NCI-H2171 treated with DMSO at 0.1 percent for 48 hours (cell line): ENCODE results near the gene SLC34A1.
"Not testable (repeated sequence)": the region's sequence is repeated elsewhere in the genome, so short reads cannot be mapped to it uniquely, and the experiment has no call there.

Experiments used
- DNase-seq: peaks from one replicate; lab custom pipeline; 2025; lab: John Stamatoyannopoulos, UW

The SLC34A1 gene

GRCh38 chr5:177355162-177355867 lies 28.9 kb upstream of the SLC34A1 start:
- DNase-seq = no peak

GRCh38 chr5:177355868-177356168 lies 28.4 kb upstream of the SLC34A1 start:
- no peak for DNase-seq

DNA sequence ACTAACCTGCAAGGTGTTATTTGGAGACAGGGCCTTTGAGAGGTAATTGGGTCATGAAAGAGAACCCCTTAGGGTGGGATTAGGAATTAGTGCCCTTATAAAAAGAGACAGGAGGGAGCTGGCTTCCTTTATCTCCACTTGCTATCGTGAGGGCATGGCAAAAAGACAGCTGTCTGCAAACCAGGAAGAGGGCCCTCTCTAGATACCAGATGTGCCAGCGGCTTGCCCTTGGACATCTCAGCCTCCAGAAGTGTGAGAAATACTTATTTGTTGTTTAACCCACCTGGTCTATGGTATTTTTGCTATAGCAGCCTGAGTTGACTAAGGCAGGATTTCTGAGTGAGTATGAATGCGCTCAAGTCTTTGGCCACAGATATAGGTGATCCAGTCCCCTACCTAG lies 27.5 kb upstream of the SLC34A1 start:
- DNase-seq = no peak

DNA sequence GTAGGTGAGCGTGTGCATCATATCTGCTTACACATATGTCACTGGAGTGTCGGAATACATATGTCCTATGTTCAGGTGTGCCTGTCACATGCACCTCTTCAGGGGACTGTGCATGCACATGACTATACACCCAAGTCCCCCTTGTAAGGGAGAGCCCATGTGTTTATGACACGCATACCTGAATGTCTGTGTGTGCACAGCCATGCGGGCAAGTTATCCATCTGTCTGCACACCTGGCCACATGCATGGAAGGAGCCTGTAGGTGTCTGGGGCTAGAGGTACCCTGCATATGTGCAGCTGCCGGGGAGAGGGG lies 27.1 kb upstream of the SLC34A1 start:
- peak; percentile 31 for DNase-seq

DNA sequence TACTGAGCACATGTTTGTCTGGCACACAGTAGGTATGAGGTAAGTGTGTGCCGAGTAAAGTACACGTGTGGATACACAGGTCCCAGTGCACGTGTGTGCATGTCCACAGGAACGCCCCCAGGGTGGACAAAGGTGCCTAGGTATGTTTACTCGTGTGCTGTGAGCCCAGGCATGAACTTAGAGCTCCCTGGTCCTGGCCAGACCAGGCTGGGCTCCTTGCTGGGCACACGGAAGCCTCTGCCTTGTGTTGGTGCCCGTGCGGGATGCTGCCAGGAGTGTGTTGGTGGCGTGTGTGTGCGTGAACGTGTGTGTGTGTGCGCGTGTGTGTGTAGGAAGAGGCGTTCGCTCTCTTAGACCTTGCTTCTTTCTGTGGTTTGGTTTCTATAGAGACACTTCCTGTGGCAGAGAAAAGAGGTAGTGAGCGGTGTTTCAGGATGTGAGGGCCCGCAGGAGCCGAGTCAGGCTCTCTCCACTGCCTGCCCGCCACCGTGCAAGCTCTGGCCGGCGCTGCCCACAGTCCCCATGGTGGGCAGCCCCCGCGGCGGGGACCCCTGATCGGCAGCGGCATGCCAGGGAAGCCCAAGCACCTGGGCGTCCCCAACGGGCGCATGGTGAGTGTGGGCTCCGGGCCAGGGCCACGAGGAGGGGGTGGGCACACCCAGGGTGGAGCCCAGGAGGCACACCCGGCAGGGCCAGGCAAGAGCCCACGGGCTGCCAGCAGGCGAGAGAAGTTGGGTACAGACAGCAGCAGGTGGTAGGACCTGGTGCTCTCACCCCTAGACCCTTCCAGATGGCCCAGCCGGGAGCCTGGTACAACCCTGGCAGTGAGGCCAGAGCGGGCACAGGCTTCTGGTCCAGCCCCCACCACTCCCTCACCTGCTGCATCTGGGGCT lies 26.5 kb upstream of the SLC34A1 start, which contains the start of gene RGS14:
RGS14 (plus strand) TSS at position 466 of the 893 bp plus-strand sequence; CDS start at position 567, 101 bp downstream.
- peak; percentile 31 for DNase-seq

- no peak for DNase-seq
Observed at GRCh38 chr5:177358370-177358819, 25.8 kb upstream of the SLC34A1 start.

- DNase-seq = no peak
Observed at GRCh38 chr5:177359451-177359851, 24.8 kb upstream of the SLC34A1 start.

DNA sequence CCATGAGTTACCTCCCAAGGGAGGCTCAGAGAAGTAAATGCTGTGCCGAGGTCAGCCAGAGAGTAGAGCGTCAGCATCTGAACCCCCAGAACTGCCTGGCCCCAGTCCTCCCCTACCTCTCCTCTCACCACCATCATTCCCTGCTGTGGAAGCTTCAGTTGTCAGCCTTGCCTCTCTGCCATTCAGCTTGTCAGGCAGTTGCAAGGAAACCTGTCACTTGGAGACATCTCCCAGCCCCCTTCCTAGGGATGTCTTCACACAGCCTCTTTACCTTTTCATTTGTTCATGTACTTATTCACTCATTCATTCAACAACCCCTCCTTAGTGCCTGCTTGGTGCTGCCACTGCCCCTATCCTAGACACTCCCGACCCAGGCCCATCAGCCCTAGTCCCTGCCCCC lies 24.4 kb upstream of the SLC34A1 start:
- no peak for DNase-seq

- not testable (repeated sequence) for DNase-seq
Observed at GRCh38 chr5:177360740-177361139, 23.5 kb upstream of the SLC34A1 start.

- DNase-seq = no peak
Observed at GRCh38 chr5:177361418-177362291, 22.6 kb upstream of the SLC34A1 start.

DNA sequence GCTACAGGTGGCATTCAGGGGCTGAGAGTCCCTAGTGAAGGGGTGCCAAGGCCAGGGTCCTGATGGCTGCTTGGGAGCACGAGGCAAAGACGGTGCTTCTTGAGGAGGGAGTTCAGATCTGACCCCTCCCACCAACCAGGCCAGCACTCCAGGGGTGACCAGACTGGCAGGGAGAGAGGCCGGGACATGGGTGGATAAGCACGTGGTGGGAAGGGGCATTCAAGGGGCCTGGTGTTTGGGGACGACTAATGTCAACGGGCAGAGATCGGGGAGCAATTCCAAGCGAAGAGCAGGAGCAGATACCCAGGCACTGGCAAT lies 22.0 kb upstream of the SLC34A1 start:
- no peak for DNase-seq

GRCh38 chr5:177362610-177363507 lies 21.4 kb upstream of the SLC34A1 start:
- DNase-seq = peak; percentile 47

GRCh38 chr5:177363565-177363964 lies 20.7 kb upstream of the SLC34A1 start:
- no peak for DNase-seq

DNA sequence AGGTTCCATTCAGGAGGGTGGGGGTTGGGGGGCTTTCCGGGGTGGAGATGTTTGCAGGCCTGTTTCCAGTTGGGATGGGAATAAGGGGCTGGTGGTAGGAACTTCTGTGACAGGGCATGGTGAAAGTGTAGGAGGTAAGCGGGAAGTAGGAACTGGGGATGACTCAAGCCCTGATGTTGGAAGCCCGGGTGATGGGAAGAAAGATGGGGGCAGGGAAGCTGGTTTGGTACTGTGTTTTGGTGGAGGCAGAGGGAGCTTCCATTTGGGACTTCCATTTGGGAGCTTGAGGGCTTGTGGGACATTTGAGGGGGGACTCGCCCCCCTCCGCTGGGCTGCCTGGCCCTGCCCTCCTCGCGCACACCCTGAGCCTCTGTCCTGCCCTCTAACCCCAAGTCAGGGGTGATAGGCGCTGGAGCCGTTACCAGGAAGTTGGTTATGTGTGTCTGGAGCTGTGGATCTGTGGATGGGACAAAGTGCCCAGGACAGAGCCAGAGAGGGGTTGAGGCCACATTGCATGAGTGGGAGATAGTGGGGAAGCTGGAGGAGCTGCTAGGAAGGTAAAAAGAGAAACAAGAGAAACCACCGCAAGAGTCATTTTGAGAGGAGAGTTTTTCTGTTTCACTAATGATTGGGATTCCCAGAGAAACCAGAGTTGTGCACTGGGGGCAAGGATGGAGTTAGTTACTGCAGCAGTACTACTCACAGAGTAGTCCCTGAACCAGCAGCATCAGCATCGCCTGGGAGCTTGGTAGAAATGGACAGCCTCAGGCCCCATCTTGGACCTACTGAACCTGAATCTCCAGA lies 19.9 kb upstream of the SLC34A1 start:
- DNase-seq = no peak

DNA sequence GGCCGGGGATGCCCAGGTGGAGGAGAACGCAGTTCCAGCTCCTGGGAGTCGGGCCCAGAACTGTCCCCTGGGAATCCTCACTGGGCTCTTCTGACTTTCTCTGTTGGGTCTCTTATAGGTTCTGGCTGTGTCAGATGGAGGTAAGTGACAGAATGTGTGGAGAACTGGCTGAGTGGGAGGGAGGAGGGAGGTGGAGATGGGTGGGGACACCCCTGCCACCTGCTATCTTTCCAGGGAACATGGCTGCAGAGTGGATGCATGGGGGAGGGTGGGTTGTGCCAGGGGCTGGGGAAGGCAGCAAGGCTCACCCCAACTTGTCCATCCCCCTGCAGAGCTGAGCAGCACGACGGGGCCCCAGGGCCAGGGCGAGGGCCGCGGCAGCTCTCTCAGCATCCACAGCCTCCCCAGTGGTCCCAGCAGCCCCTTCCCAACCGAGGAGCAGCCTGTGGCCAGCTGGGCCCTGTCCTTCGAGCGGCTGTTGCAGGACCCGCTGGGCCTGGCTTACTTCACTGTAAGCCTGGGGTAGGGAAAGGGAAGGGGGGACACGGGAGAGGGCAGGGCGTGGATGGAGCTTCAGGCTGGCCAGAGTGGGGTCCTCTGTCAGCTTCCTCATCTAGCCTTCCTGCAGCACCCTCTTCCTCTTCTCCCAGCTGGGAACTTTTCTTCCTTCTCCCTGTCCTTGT lies 18.2 kb upstream of the SLC34A1 start:
- peak; percentile 33 for DNase-seq

DNA sequence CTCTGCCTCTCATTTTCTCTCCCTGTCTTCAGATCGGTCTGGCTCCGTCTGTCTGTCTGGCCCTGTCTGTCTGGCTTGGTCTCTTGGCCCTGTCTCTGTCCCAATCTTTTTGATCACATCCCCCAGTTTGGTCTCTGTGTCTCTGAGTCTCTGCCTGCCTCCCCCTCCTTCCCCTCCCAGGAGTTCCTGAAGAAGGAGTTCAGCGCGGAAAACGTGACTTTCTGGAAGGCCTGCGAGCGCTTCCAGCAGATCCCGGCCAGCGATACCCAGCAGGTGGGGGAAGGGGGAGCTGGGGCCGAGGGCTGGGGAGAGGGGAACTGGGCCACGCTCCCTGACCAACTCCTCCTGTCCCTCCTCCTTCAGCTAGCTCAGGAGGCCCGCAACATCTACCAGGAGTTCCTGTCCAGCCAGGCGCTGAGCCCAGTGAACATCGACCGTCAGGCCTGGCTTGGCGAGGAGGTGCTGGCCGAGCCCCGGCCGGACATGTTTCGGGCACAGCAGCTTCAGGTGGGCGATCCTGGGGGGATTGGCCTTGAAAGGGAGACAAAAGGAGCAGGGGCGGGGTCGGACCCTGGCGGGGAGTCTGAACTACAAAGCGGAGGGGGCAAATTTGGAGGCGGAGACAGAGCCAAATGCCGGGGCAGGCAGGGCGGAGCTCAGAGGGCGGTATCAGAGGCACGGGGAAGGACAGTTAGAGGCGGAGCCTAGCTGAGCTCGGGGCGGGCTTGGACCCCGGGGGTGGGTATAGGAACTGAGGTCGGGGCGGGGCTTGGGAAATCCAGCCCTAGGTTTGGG lies 17.5 kb upstream of the SLC34A1 start:
- no peak for DNase-seq

DNA sequence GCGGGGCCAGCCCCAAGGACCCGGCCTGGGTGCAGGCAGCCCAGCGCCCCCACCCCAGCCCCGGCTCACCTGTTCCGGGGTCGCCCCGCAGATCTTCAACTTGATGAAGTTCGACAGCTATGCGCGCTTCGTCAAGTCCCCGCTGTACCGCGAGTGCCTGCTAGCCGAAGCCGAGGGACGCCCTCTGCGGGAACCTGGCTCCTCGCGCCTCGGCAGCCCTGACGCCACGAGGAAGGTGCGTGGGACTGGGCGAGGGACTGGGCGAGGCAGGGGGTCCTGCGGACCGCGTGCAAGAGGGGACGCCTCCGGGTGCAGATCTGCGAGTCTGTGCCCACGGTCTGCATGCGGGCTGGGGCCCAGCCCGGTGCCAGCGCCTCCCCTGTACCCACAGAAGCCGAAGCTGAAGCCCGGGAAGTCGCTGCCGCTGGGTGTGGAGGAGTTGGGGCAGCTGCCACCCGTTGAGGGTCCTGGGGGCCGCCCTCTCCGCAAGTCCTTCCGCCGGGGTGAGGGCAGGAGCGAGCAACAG lies 16.8 kb upstream of the SLC34A1 start:
- no peak for DNase-seq

DNA sequence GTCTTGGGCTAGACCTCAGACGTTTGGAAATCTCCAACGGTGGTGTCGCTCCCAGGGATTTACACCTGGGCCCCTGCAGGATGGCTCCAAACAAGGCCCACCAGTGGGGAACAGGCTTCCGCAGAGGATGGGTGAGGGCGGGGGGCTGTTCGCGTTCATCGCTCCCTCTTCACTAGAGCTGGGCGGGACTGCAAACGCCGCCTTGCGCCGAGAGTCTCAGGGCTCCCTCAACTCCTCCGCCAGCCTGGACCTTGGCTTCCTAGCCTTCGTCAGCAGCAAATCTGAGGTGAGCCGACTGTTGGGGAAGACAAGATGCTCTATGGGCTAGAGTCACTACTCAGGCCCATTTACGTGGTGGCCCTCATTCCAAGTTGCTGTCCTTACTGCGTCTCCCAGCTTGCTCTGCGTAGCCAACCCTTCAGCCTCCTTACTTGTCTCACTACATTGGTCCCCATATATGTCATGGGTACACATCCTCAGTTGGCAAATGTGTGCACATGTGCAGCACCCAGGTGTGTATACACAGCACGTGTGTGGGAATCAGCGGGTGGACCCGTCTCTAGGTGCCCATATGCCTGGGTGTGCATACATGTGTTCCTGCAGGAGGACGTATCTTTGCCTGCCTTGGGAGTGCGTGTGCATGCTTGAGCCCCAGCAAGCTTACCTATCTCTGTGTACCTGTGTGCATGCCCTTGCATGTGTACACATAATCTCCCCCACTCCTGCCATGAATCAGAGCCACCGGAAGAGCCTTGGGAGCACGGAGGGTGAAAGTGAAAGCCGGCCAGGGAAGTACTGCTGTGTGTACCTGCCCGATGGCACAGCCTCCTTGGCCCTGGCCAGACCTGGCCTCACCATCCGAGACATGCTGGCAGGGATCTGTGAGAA lies 16.0 kb upstream of the SLC34A1 start:
- DNase-seq = no peak
